GM13977 (cell line): ENCODE results near the gene DMAC2.

ENCODE experiments used
- DNase-seq: peaks from one replicate; pipeline ENCODE4 v3.0.0; 2012; ENCODE audit warnings: low spot score
- CTCF ChIP-seq: IDR thresholded peaks from 2 replicates; pipeline ENCODE4 v1.5.1; 2012; ENCODE audit warnings: mild to moderate bottlenecking, control low read depth; ENCODE audit not compliant: insufficient read depth; ENCODE audit errors: extremely low read depth, missing control alignments
- in situ Hi-C: fragments of 300-500 bp; cut with MboI; formaldehyde crosslinking; loops from one replicate; pipeline ENCODE4 v1.12.0; 2022; ENCODE audit warnings: low sequenced_read_pairs, low pct_unique_long_range_greater_than_20kb, mixed read lengths, inconsistent platforms; ENCODE audit not compliant: unreplicated experiment

Gene DMAC2

GRCh38 chr19:41426952-41427646, 12.6 kb downstream of the DMAC2 start, which contains the start of gene B3GNT8:
Gene B3GNT8, minus strand, starts transcription at chr19:41427374. Its CDS starts 596 bp downstream, at chr19:41426778.
- peak; percentile 86 for DNase-seq
- in situ Hi-C loops, result no loop called here
- no peak for TF ChIP-seq CTCF

- DNase-seq, result no peak
- no peak for TF ChIP-seq CTCF
- in situ Hi-C loops, result no loop called here
Measured at GRCh38 chr19:41426116-41426841, 13.4 kb downstream of the DMAC2 start.

GRCh38 chr19:41425174-41426115, 14.3 kb downstream of the DMAC2 start:
- TF ChIP-seq CTCF, result no peak
- in situ Hi-C loops, result no loop called here
- DNase-seq, result no peak

GRCh38 chr19:41424335-41425173, 15.2 kb downstream of the DMAC2 start:
- in situ Hi-C loops, result no loop called here
- TF ChIP-seq CTCF, result no peak
- DNase-seq, result no peak

- in situ Hi-C loops, result no loop called here
- DNase-seq, result no peak
- no peak for TF ChIP-seq CTCF
Measured at GRCh38 chr19:41422955-41423354, 16.8 kb downstream of the DMAC2 start.
